Fibroblast of skin of right biceps (primary cell): Measurements from ENCODE around the gene P2RX3.

Experiments used
- DNase-seq: peaks from one replicate; pipeline ENCODE4 v3.0.0-alpha.2; 2013

Gene P2RX3

GRCh38 chr11:57376095-57377090 lies 38.2 kb downstream of the P2RX3 start:
- DNase-seq, result no peak

DNA sequence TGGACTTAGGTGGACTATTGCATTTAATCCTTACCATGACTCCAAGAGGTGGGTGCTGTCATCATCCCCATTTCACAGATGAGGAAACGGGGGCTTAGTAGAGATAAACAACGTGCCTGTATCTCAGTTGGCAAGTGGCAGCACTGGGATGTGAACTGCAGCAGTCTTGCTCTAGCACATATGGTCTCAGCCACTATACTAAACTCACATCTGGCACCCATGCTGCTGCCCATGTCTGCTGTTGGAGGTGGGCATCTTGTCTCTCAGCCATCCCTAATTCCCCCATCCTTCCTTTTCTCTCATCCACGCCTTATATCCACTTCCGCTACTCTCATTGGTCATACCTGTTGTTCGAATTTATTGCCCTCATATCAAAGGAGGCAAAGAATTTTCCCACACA lies 39.0 kb downstream of the P2RX3 start:
- no peak for DNase-seq

GRCh38 chr11:57378186-57378585 lies 40.0 kb downstream of the P2RX3 start:
- no peak for DNase-seq

DNA sequence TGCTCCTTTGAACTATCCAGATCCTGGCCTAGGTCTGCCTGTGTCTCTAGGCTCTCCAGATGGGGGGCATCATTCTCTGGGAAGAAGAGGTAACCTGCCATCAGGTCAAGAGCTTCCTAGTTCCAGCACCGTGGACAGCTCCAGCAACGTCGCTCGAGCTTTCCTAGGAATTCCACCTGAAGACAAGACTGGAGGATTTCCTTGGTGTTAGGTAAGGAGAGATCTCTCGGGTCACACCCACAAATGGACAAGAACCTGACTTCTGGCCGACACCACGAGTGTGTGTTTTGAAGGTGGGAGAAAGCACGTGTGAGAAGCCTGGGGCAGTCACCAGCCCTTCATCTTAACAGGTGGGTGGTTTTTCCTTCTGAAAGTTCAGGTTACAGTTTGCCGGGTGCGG lies 41.6 kb downstream of the P2RX3 start:
- DNase-seq, result peak; percentile 12

- no peak for DNase-seq
Observed at GRCh38 chr11:57380975-57381374, 42.8 kb downstream of the P2RX3 start, which contains the start of gene PRG3. PRG3 (minus strand) TSS chr11:57381150; CDS start chr11:57380708, 442 bp downstream.

GRCh38 chr11:57386178-57386940 lies 48.2 kb downstream of the P2RX3 start:
- no peak for DNase-seq

DNA sequence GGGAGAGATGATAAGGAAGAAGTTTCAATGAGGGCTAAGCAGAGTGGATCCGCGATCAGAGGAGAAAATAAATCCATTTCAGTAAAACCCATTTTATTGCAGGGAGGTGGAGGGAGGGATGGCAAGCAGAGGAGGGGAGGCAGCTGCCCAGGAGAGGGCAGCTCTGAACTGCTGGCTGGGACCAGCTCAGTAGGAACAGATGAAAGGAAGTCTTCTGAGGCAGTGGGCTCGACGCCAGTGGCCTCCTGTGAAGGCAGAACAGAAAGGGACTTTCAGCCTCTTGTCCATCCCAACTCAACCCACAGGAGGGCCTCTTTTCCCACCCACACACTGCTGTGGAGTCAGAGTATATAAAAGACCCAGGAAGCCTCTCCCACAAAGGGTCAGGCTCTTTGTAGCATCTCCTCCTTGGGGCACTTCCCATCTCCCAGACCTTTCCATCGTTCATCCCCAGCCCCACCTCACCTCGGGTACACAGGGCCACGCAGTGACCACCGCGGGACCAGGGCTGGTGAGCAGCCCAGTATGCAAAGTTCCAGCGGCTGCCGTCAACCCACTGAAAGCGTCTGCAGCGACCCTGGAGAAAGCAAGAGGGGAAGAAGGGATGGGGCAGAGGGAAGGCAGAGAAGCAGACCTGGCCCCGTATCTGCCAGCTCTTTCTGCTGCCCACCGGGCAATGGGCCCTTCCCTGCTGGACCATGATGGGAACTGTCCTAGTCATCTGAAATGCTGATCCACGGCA lies 49.3 kb downstream of the P2RX3 start:
- no peak for DNase-seq

DNA sequence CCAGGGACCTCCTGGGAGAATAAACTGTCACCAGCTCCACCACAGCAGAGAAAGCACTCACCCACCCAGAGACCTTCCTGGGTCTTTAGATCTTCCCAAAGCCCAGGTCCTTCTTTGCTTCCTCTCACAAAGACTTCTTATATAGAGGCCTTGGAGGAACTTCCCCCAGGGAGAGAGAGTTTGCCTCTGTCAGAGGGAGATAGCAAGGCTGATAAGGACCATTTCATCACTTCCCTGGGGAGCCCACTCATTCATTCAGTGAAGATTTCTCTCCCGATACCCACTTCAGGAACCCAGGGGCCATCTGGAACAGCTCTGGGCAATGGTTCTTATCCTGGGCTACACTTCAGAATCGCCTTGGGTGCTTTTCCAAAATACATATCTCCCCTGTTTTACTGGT lies 52.4 kb downstream of the P2RX3 start, which contains the start of gene PRG2:
Gene PRG2, minus strand, starts transcription at position 116 of the 400 bp plus-strand sequence. CDS start 706 bp downstream, outside the sequence.
- DNase-seq, result no peak

GRCh38 chr11:57391111-57391510 lies 53.0 kb downstream of the P2RX3 start:
- DNase-seq, result no peak

DNA sequence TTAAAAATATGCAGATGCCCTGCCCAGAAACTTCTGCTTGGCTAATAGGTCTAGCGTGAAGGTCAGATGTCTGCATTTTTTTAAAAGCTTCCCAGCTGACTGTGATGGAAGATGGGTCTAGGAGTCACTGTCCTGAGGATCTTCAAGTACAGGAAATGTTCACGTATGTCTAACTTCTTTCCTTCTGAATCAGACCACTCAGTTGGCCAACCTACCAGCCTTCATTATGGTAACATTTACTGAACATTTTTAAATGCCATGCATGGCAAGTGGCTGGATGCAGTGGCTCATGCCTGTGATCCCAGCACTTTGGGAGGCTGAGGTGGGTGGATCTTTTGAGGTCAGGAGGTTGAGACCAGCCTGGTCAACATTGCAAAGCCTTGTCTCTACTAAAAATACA lies 53.4 kb downstream of the P2RX3 start:
- DNase-seq, result no peak

DNA sequence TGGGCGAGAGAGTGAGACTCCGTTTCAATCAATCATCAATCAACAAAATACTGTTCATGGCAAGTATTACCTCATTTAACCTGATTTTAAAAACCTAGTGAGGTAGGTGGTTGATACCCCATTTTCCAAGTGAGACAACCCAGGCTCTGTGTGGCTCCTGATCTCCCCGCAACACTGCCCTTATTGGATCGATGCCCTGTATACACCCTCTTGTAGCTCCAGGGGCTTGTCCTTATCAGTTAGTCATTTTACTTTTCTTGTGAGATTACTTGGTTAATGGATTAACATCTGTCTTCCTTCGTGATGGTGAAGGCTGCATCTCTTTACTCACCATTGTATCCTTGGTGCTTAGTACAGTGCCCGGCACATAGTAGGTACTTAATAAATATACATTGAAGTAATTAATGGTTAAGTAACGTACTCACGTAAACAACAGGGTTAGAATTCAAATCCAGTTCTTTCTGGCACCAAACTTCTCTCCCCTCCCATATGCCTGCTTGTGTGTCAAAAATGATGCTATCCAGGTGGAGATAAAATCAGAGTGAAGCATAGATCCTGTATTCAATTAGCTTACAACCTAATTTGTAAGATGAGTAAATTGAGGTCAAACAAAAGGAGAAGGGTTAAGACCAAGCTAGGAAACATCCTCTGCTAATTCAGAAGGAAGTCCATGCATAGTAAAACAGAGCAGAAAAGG lies 54.1 kb downstream of the P2RX3 start:
- DNase-seq, result no peak

- no peak for DNase-seq
Observed at GRCh38 chr11:57392763-57393105, 54.6 kb downstream of the P2RX3 start.

GRCh38 chr11:57394203-57394965 lies 56.2 kb downstream of the P2RX3 start:
- no peak for DNase-seq

DNA sequence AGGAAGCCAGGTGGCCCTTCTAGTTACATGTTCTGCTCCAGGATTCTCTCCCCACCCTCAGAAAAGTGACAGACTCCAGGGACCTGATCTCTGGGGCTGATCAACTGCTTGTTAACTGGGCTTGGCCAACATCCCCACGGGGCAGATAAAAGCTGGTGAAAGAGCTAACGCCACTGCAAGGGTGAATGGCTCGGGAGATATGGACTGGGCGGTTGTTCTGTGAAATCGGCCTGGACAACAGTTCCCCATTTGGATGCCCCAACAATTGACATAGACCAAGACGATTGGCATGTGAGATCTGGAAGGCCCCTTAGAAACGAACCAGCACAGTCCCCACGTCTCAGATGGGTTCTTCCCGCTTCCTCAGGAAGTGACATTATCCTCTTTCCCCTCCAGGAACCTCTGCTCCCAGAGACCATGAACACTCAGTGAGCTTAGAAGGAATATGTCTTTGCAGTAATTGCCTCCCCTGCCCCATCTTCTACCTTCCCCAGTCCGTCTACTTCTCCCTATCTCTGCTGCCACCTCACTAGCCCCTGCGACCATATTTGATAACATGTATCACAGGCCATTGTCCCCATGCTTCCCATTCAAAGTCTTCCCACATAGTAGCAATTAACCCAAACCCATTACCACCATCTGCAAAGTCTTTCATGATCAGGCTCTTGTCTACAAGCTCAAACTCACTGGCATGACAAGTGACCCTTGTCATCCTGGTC lies 57.9 kb downstream of the P2RX3 start:
- DNase-seq, result no peak

- DNase-seq, result no peak
Observed at GRCh38 chr11:57396744-57397143, 58.6 kb downstream of the P2RX3 start.

DNA sequence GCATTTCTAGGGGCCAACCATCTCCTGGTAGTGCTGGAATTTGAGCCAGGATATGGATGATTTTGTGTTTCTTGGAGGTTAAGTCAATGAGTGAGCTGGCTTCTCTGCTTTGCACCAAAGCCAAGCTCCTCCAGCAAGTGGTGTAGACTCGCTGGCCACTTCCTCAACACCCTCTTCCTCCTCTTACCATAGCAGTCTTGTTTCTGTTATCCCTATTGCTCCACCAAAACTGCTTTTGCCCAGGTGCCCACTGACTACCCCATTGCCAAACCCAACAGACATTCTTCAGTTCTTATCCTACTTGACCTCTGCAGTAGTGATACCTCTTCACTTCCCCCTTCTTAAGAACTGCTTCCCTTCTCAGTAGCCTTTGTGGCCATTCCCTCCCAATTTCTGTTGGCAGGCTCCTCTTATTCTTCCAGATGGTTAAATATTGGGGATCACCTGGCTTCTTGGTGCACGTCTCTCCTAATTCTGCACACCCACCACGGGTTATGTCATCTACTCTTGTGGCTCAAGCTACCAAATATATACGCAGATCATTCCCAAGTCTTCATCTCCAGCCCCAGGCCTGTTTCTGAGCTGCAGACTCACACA lies 59.3 kb downstream of the P2RX3 start:
- no peak for DNase-seq

GRCh38 chr11:57399221-57399620 lies 61.1 kb downstream of the P2RX3 start:
- DNase-seq, result no peak

- DNase-seq, result no peak
Observed at GRCh38 chr11:57399972-57400578, 61.9 kb downstream of the P2RX3 start.

DNA sequence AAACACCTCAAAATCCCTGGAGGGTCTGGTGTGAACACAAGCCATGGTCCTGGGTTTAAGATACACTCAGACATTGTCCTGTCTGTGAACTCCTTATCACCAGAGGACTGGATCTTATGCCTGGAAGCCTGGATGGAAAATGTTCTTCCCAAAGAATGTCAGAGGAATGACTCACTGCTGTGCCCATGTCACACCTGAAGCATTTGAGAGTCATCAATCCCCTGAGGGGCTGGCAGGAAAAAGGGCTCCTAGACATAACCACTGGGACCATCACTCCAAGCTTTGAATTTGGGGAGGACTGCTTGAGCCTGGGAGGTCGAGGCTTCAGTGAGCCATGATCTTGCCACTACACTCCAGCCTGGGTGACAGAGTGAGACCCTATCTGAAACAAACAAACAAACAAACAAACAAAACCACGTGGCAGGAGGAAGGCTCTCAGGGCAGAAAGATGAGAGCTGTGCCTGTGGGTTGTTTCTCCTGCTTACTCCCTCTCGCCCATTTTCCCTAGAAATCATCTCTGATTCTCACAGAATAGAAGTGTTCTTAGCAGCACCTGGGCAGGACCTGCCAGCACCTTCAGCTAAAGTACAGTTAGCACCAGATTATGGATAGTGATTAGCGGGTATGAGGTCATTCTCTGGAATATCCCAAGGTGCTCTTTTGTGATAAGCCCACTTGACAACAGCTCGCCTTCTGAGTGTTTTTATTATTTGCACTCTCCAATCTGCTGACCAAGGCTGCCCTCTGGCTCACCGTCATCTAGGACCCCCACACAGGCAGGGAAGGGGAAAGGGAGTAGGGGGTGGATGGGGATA lies 64.2 kb downstream of the P2RX3 start:
- peak; percentile 23 for DNase-seq
